WTC11 (cell line): ENCODE measurements around the gene NKX3-2.

Experiments used
- ATF1 ChIP-seq: sonication (generic); formaldehyde crosslinking; IDR thresholded peaks from 2 replicates; pipeline ENCODE4 v1.8.1; 2023; ENCODE audit warnings: mild to moderate bottlenecking, moderate library complexity, missing genetic modification reagents
- ATF3 ChIP-seq: sonication (generic); formaldehyde crosslinking; conservative IDR thresholded peaks from 2 replicates; pipeline ENCODE4 v1.8.1; 2022; ENCODE audit warnings: mild to moderate bottlenecking, missing genetic modification reagents
- ATF6 ChIP-seq: sonication (generic); formaldehyde crosslinking; IDR thresholded peaks from 2 replicates; pipeline ENCODE4 v1.8.1; 2023; ENCODE audit warnings: mild to moderate bottlenecking, missing genetic modification reagents
- CTCF ChIP-seq: fragments of 200-600 bp; IDR thresholded peaks from 2 replicates; pipeline ENCODE4 v1.8.0; 2022; ENCODE audit warnings: antibody characterized with exemption
- ELF4 ChIP-seq: sonication (generic); formaldehyde crosslinking; IDR thresholded peaks from 2 replicates; pipeline ENCODE4 v1.8.1; 2022; ENCODE audit warnings: low read depth, mild to moderate bottlenecking, moderate library complexity, missing genetic modification reagents
- ESRRA ChIP-seq: sonication (generic); formaldehyde crosslinking; IDR thresholded peaks from 2 replicates; pipeline ENCODE4 v1.8.1; 2022; ENCODE audit warnings: mild to moderate bottlenecking, missing genetic modification reagents, borderline replicate concordance
- MYBL2 ChIP-seq: sonication (generic); formaldehyde crosslinking; IDR thresholded peaks from 2 replicates; pipeline ENCODE4 v1.8.1; 2023; ENCODE audit warnings: mild to moderate bottlenecking, moderate library complexity, missing genetic modification reagents
- NR2C2 ChIP-seq: sonication (generic); formaldehyde crosslinking; IDR thresholded peaks from 2 replicates; pipeline ENCODE4 v1.8.0; 2022; ENCODE audit warnings: mild to moderate bottlenecking, missing genetic modification reagents
- TP53 ChIP-seq: sonication (generic); formaldehyde crosslinking; IDR thresholded peaks from 2 replicates; pipeline ENCODE4 v1.8.1; 2023; ENCODE audit warnings: mild to moderate bottlenecking, missing genetic modification reagents
- ZNF423 ChIP-seq: fragments of 250-450 bp; sonication (Bioruptor Pico); IDR thresholded peaks from 2 replicates; pipeline ENCODE4 v2.1.2; 2022; ENCODE audit warnings: mild to moderate bottlenecking, moderate library complexity
- TF ChIP-seq, protein P1 (sequence below): sonication (generic); formaldehyde crosslinking; IDR thresholded peaks from 2 replicates; pipeline ENCODE4 v1.8.0; 2022; ENCODE audit warnings: mild to moderate bottlenecking, missing genetic modification reagents
- TF ChIP-seq, protein P2 (sequence below): sonication (generic); formaldehyde crosslinking; IDR thresholded peaks from 2 replicates; pipeline ENCODE4 v1.8.1; 2022; ENCODE audit warnings: mild to moderate bottlenecking, moderate library complexity, missing genetic modification reagents

GRCh38 chr4:13555325-13555724 lies 11.0 kb upstream of the NKX3-2 start:
- TF ChIP-seq CTCF (no peak), ATF3 (CRISPR knock-in tag) (no peak), ELF4 (CRISPR knock-in tag) (no peak), MYBL2 (CRISPR knock-in tag) (no peak), NR2C2 (no peak), TP53 (CRISPR knock-in tag) (no peak), ESRRA (no peak), ZNF423 (CRISPR knock-in tag) (no peak), ATF1 (CRISPR knock-in tag) (no peak), ATF6 (CRISPR knock-in tag) (no peak)
- TF ChIP-seq, protein P1, sequence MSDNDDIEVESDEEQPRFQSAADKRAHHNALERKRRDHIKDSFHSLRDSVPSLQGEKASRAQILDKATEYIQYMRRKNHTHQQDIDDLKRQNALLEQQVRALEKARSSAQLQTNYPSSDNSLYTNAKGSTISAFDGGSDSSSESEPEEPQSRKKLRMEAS (CRISPR knock-in tag) = no peak
- TF ChIP-seq, protein P2, sequence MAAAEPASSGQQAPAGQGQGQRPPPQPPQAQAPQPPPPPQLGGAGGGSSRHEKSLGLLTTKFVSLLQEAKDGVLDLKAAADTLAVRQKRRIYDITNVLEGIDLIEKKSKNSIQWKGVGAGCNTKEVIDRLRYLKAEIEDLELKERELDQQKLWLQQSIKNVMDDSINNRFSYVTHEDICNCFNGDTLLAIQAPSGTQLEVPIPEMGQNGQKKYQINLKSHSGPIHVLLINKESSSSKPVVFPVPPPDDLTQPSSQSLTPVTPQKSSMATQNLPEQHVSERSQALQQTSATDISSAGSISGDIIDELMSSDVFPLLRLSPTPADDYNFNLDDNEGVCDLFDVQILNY = no peak
